Myocyte (in vitro differentiated cells): ENCODE results near the gene GDA. TPM values are rescaled to one million over a fixed set of nuclear protein-coding genes. Genes with fewer than 3 reads are reported as not detected.
A peak's percentile ranks its signal among the peaks of the same experiment; 100 is the strongest.
"Not testable (repeated sequence)": the region's sequence is repeated elsewhere in the genome, so short reads cannot be mapped to it uniquely, and the experiment has no call there.

Experiments
- DNase-seq: peaks from one replicate; pipeline ENCODE4 v3.0.0-alpha.2; 2012; ENCODE audit warnings: low read depth
- total RNA-seq: library from RNA; depleted of rRNA; stranded (reverse); fragments of >200 nt; gene quantifications from 2 replicates; pipeline ENCODE4 v1.2.3, GENCODE V29; 2014

The GDA gene
- total RNA-seq, 1 donor from 2014 or later, result not detected

DNA sequence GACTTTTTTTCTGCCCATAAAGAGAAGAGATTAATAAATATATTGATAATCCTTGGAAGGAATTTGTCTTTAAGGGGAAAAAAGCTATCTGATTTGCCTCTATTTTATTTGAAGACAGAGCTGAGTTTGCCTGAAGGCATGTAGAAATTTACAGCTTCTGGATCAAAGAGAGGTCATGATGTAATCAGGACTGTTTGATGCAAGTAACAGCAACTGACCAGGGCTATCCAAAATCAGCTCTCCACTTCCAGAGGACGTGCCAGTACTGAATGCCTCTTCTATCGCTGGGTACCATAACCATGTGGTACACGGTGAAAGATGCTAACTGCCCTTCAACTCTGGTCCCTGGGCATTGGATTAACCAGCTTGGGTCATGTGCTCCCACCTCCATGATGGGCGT lies 125.2 kb downstream of the GDA start:
- DNase-seq, result no peak

GRCh38 chr9:72274916-72275315 lies 125.7 kb downstream of the GDA start:
- DNase-seq, result no peak

GRCh38 chr9:72276429-72276828 lies 127.2 kb downstream of the GDA start:
- no peak for DNase-seq

- no peak for DNase-seq
Measured at GRCh38 chr9:72278959-72279358, 129.7 kb downstream of the GDA start.

- DNase-seq, result peak; percentile 66
Measured at GRCh38 chr9:72280913-72281500, 131.8 kb downstream of the GDA start.

GRCh38 chr9:72289401-72289800 lies 140.2 kb downstream of the GDA start:
- no peak for DNase-seq

GRCh38 chr9:72290311-72290710 lies 141.1 kb downstream of the GDA start:
- no peak for DNase-seq

DNA sequence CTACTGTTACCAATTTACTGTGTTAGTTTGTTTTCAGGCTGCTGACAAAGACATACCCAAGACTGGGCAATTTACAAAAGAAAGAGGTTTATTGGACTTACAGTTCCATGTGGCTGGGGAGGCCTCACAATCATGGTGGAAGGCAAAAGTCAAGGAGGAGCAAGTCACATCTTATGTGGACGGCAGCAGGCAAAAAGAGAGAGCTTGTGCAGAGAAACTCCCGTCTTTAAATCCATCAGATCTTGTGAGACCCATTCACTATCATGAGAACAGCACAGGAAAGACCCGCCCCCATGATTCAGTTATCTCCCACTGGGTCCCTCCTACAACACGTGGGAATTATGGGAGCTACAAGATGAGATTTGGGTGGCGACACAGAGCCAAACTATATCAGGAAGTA lies 142.3 kb downstream of the GDA start:
- DNase-seq, result not testable (repeated sequence)

GRCh38 chr9:72292256-72292682 lies 143.0 kb downstream of the GDA start:
- DNase-seq, result peak; percentile 61

DNA sequence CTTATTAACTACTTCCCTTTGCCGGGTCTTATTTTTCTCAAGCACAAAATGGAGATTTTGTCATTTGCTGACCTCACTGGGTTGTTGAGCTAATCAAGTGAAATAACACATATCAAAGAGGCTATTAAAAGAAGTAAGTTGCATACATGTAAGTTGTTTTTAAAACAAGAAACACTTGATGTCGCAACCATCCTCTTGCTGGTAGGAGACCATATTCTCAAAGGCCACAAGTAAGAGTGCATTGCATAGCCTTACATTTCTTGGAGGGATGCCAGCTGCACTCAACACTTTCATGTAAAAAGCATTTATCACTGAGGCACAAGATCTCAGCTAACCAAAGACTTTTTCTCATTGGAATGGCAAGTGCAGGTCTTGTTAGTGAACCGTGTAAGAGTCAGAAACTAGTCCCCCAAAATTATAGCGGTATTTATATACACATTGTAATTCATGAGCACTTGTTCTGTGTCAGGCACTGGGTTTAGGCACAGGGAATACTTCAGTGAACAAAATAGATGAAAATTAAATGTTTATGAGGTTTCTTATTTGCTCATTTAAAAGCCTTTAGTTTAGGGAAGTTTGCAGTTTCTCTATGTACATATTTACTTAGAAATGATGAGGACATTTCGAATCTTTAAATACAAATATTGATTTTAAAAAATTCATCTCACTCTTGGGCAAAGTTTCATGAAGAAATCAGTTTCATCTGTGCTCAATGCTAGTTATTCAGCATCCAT lies 143.8 kb downstream of the GDA start:
- no peak for DNase-seq

DNA sequence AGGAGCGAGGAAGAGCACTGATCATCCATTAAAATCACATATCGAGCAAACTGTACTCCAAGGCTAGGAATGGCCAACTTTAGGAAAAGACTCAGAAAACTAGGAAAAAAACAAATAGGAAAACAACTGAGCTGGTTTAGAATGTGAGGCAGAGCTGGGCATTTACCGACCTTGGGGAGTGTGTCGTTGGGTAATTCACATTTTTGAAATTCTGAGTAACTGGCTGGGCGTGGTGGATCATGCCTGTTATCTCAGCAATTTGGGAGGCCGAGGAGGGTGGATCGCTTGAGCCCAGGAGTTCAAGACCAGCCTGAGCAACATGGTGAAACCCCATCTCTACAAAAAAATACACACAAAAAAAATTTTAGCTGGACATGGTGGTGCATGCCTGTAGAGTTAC lies 145.7 kb downstream of the GDA start:
- DNase-seq, result no peak

DNA sequence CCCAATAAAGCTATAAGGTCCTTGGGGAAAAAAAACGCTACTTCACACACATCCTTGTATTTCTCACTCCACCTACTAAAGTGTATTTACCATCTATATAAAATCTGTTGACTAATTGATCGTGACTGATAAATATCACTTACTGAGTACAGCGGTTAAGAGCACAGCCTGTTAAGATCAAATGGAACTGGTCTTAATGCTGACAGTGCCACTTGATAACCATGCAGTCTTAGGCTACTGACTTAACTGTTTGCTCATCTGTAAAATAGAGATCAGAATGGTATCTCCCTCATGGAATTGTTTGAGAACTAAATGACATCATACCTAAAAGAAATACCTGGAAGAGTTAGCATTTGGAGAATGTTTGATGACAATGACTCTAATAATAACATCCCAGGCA lies 148.3 kb downstream of the GDA start:
- DNase-seq, result no peak

GRCh38 chr9:72299017-72299603 lies 149.9 kb downstream of the GDA start:
- DNase-seq, result no peak

DNA sequence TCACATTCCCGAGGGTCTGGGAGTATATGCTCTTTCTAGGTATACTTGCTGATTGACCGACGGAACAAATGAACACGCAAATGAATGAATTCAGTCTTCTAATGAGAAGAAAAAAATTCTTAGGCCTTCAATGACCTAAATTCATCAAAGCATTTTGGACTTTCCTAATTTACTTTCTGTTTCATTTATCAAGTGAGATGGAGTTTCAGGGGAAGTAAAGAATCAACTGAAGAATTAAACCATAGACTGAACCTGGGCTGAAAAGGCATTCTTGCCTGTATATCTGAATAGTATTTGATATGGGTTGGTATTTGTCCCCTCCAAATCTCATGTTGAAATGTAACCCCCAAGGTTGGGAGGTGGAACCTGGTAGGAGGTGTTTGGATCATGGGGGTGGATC lies 151.6 kb downstream of the GDA start:
- DNase-seq, result no peak

Other genes starting within 250 kb of the GDA start
- gene ABHD17B, start 238.2 kb upstream of the GDA start, total RNA-seq, result 28.7 and 31.7 TPM in 2 replicates
- gene C9orf85, start 237.8 kb upstream of the GDA start, total RNA-seq, result 13.2 and 14.3 TPM in 2 replicates
- gene C9orf57, start 88.8 kb upstream of the GDA start, total RNA-seq, result not detected in 2 replicates
- 139 and 182 TPM in 2 replicates for gene ZFAND5, start 215.8 kb downstream of the GDA start, total RNA-seq